ENCODE data around the gene CDC42BPA. TPM values are rescaled to one million over a fixed set of nuclear protein-coding genes. Genes with fewer than 3 reads are reported as not detected.
A peak's percentile ranks its signal among the peaks of the same experiment; 100 is the strongest.

Gene CDC42BPA
- total and polyA plus RNA-seq, 2 of the 8 experiments (the other 6 are each of a cell fraction or from before 2014, with no cell fraction given): 7.1 to 28.5 TPM

DNA sequence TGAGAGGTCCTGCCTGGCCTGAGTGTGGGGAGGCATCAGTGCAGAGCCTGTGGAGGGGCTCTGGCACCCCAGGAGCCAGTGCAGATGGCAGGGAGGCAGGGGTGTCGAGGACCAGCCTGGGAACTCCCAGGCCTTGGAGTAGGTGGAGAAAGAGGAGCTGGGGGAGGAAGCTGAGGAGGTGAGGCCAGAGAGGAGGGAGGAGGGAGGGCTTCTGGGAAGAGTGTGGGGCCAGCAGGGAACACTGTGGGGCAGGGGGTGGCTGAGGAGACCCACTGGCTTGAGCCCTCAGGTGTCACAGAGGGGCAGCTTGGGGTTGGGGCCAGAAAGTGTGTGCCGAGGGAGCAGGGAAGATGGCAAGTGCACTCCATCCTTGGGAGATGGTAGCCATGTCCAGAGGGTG lies 374.4 kb downstream of the CDC42BPA start:
- H3K14ac ChIP-seq (ENCODE audit: insufficient read length): no peak overlapping the region
- no peak overlapping the region for H2BK12ac ChIP-seq (ENCODE audit: low read depth, low read length)
- H3K36me3 ChIP-seq (ENCODE audit: control insufficient read depth in 2 of 4, insufficient read depth in 4 of 4, low read length in 3 of 4): no peaks in the 10 kb centered on the region
- no peak overlapping the region for H4K5ac ChIP-seq (ENCODE audit: insufficient read length, low read depth, low read length)
- no peak overlapping the region for H2BK120ac ChIP-seq (replicated peaks; ENCODE audit: low read depth, low read length)
- ChIA-PET POLR2A (ENCODE audit: partially characterized antibody) (no interaction called here), CTCF (ENCODE audit: partially characterized antibody) (interaction anchor here (1.0 to 1.2 kb wide), 2 partner anchors 22 to 24 kb away, joined by 3 to 4 read pairs; no protein-coding TSS in a partner anchor)
- H4K8ac ChIP-seq (ENCODE audit: extremely low read depth, insufficient read depth, low read length): no peak overlapping the region
- WGBS, 2 experiments (ENCODE audit: extremely low coverage in 1 of 2, insufficient coverage in 1 of 2, insufficient read length in 1 of 2, insufficient replicate concordance in 2 of 2, low coverage in 1 of 2, low lambda C conversion rate in 2 of 2, missing lambda C conversion rate in 1 of 2): 84% methylated on average over 2 of the region's 2 CpGs; no CpG with 5 or more reads in 1 of the 2 experiments
- no peak overlapping the region for H2BK5ac ChIP-seq (ENCODE audit: low read depth, low read length)
- H3K79me1 ChIP-seq (ENCODE audit: low read depth, low read length): peaks cover 12% of the 10 kb centered on the region
- no peak overlapping the region for H4K91ac ChIP-seq (replicated peaks; ENCODE audit: insufficient read length, low read length)
- no peak overlapping the region for H3K4me2 ChIP-seq (ENCODE audit: insufficient read depth in 1 of 2, low read depth in 2 of 2, low read length in 2 of 2)
- peaks cover 1 to 3% of the 10 kb centered on the region in 2 experiments for H4K20me1 ChIP-seq (replicated peaks in 1 of 2; ENCODE audit: control insufficient read depth in 1 of 2, insufficient read depth in 2 of 2, low read length in 2 of 2)
- H2BK15ac ChIP-seq (ENCODE audit: low read length): no peak overlapping the region
- no peak overlapping the region for H3K23ac ChIP-seq (ENCODE audit: insufficient read length)
- H3K4ac ChIP-seq (replicated peaks; ENCODE audit: insufficient read length, low read depth, low read length): no peak overlapping the region
- no peak overlapping the region for H2AFZ ChIP-seq (ENCODE audit: low read length)
- H3K18ac ChIP-seq (ENCODE audit: extremely low read depth, low read length): no peak overlapping the region
- no peak overlapping the region for H3K56ac ChIP-seq (replicated peaks; ENCODE audit: insufficient read length, low read depth, low read length)
- no peak for DNase-seq (ENCODE audit: low read depth in 1 of 2, low spot score in 2 of 2)
- H2AK5ac ChIP-seq (ENCODE audit: low read depth, low read length): 0 out of 2 replicates have a peak overlapping the region, but pooled peaks have one; percentile 29
- TF ChIP-seq ATF3 (IDR thresholded peaks at IDR 0.05; ENCODE audit: insufficient read depth, low read depth, low read length) (no peak), TAF1 (IDR thresholded peaks at IDR 0.05; ENCODE audit: low read depth, low read length) (no peak), ATF2 (IDR thresholded peaks at IDR 0.05; ENCODE audit: low read length) (no peak), TAF7 (optimal IDR thresholded peaks at IDR 0.05; ENCODE audit: borderline replicate concordance, low read depth, low read length) (no peak)
- FAIRE-seq: no peak
- H3K27ac ChIP-seq (ENCODE audit: low read depth, low read length): no peak overlapping the region
- H3K9me3 ChIP-seq (ENCODE audit: insufficient read depth in 2 of 2, low read depth in 1 of 2, low read length in 1 of 2): no peaks in the 10 kb centered on the region; a peak in 1 of 4 replicates
- H3K27me3 ChIP-seq (replicated peaks in 1 of 4; ENCODE audit: control insufficient read depth in 3 of 4, extremely low read depth in 1 of 4, insufficient read depth in 3 of 4, low read length in 3 of 4): peaks cover 0 to 2% (median 0%) of the 10 kb centered on the region in 4 experiments; a peak in 3 of 7 replicates
- H3K4me1 ChIP-seq (replicated peaks in 1 of 4; ENCODE audit: control insufficient read depth in 3 of 4, insufficient read depth in 4 of 4, low read length in 3 of 4): peaks cover 0 to 11% (median 3%) of the 10 kb centered on the region in 4 experiments; a peak in 6 of 7 replicates
- H2BK20ac ChIP-seq (ENCODE audit: low read length): no peak overlapping the region
- H3K9ac ChIP-seq (replicated peaks in 1 of 4; ENCODE audit: extremely low read depth in 1 of 4, low read depth in 3 of 4, low read length in 3 of 4): no peak overlapping the region; a peak in 1 of 7 replicates
- H3K4me3 ChIP-seq (ENCODE audit: extremely low read depth in 1 of 4, insufficient read depth in 2 of 4, low read depth in 3 of 4, low read length in 4 of 4): no peak overlapping the region
- H3K79me2 ChIP-seq (ENCODE audit: control insufficient read depth in 1 of 2, insufficient read depth in 2 of 2, low read length in 2 of 2): peaks cover 0 to 74% of the 10 kb centered on the region in 2 experiments; a peak in 2 of 4 replicates
- H3K23me2 ChIP-seq (ENCODE audit: low read depth, low read length): peaks cover 9% of the 10 kb centered on the region

Measured in H1 (cell line).